Keratinocyte (primary cell): ENCODE measurements around the gene SYNPR. TPM values are rescaled to one million over a fixed set of nuclear protein-coding genes. Genes with fewer than 3 reads are reported as not detected.

Experiments
- DNase-seq: peaks from one replicate; pipeline ENCODE4 v3.0.0-alpha.2; 2011; ENCODE audit warnings: low read depth, missing footprints, low spot score
- FAIRE-seq: peaks from 2 replicates; lab custom pipeline; 2011; peaks lifted over from hg19 to GRCh38; lab: Jason Lieb, UNC
- H2AFZ ChIP-seq: 2 replicates; pipeline ENCODE4 v1.6.0; 2012; ENCODE audit warnings: low read length, control low read depth, inconsistent platforms; ENCODE audit not compliant: control insufficient read depth
- H3K27ac ChIP-seq: 2 replicates; pipeline ENCODE4 v1.5.1; 2011; ENCODE audit warnings: low read length; ENCODE audit not compliant: control insufficient read depth, insufficient read depth
- H3K27me3 ChIP-seq: 3 replicates; pipeline ENCODE4 v1.6.0; 2011; ENCODE audit warnings: low read length; ENCODE audit not compliant: control insufficient read depth, insufficient read depth; ENCODE audit errors: extremely low read depth
- H3K36me3 ChIP-seq, 2 experiments: 2 replicates in 1 of 2; 3 replicates in 1 of 2; pipeline ENCODE4 v1.5.1; 2011; ENCODE audit warnings: low read length in 2 of 2, mild to moderate bottlenecking in 1 of 2; ENCODE audit not compliant: control insufficient read depth in 2 of 2, insufficient read depth in 2 of 2; ENCODE audit errors: extremely low read depth in 1 of 2
- H3K4me1 ChIP-seq: 3 replicates; pipeline ENCODE4 v1.5.1; 2011; ENCODE audit warnings: low read length; ENCODE audit not compliant: control insufficient read depth, insufficient read depth; ENCODE audit errors: extremely low read depth
- H3K4me2 ChIP-seq: 3 replicates; pipeline ENCODE4 v1.6.0; 2011; ENCODE audit warnings: low read depth, low read length; ENCODE audit not compliant: control insufficient read depth, insufficient read depth; ENCODE audit errors: extremely low read depth
- H3K4me3 ChIP-seq, 3 experiments: fragments of 200-600 bp in 1 of 3; sonication (generic) in 1 of 3; 2 replicates in 2 of 3; 3 replicates in 1 of 3; pipeline ENCODE4 v1.5.1; 2011 to 2016; ENCODE audit warnings: low read length in 3 of 3, mild to moderate bottlenecking in 3 of 3, control low read depth in 2 of 3, inconsistent platforms in 1 of 3, low read depth in 1 of 3, mixed read lengths in 1 of 3, mixed run types in 1 of 3, moderate library complexity in 1 of 3; ENCODE audit not compliant: control insufficient read depth in 2 of 3, insufficient read depth in 2 of 3; ENCODE audit errors: extremely low read depth in 1 of 3
- H3K79me2 ChIP-seq: 2 replicates; pipeline ENCODE4 v1.6.0; 2012; ENCODE audit warnings: low read length; ENCODE audit not compliant: control insufficient read depth, insufficient read depth
- H3K9ac ChIP-seq: 3 replicates; pipeline ENCODE4 v1.6.0; 2011; ENCODE audit warnings: low read length; ENCODE audit not compliant: control insufficient read depth, insufficient read depth; ENCODE audit errors: extremely low read depth
- H3K9me1 ChIP-seq: 3 replicates; pipeline ENCODE4 v1.6.0; 2011; ENCODE audit warnings: low read length; ENCODE audit not compliant: control insufficient read depth, insufficient read depth; ENCODE audit errors: extremely low read depth
- H3K9me3 ChIP-seq: 2 replicates; pipeline ENCODE4 v1.5.1; 2012; ENCODE audit warnings: low read depth, low read length; ENCODE audit not compliant: control insufficient read depth
- H4K20me1 ChIP-seq: 3 replicates; pipeline ENCODE4 v1.6.0; 2011; ENCODE audit warnings: low read length; ENCODE audit not compliant: control insufficient read depth, insufficient read depth; ENCODE audit errors: extremely low read depth
- EZH2 ChIP-seq: IDR thresholded peaks from one replicate; pipeline ENCODE4 v1.6.1; 2012; ENCODE audit warnings: inconsistent platforms, mild to moderate bottlenecking, low read length, moderate library complexity
- dilution Hi-C: fragments of 300-500 bp; cut with MboI; formaldehyde crosslinking; loops from one replicate; pipeline ENCODE4 v1.7.0; 2020; ENCODE audit warnings: low sequenced_read_pairs; ENCODE audit not compliant: extremely low pct_ligation_motif_present
- polyA plus RNA-seq, 5 experiments: library from polyadenylated mRNA; depleted of rRNA in 3 of 5; stranded (reverse) in 3 of 5; stranded (forward) in 1 of 5; unstranded in 1 of 5; fragments of >200 nt; gene quantifications; 1 replicate in 1 of 5; 2 replicates in 3 of 5; 3 replicates in 1 of 5; pipeline versions ENCODE4 v1.2.1 to v1.2.3, GENCODE V29; 2011 to 2012; ENCODE audit warnings: missing spikeins in 2 of 5, low read depth in 1 of 5, low replicate concordance in 1 of 5
- TF ChIP-seq, protein P1 (sequence below), 3 experiments: IDR thresholded peaks in 1 of 3; conservative IDR thresholded peaks in 1 of 3; optimal IDR thresholded peaks in 1 of 3; 2 replicates in 2 of 3; 3 replicates in 1 of 3; pipeline versions ENCODE3 to v1.5.1; 2011; ENCODE audit warnings: low read length in 3 of 3, mild to moderate bottlenecking in 3 of 3, moderate library complexity in 2 of 3, control low read depth in 1 of 3, inconsistent platforms in 1 of 3; ENCODE audit not compliant: insufficient read depth in 2 of 3; ENCODE audit errors: extremely low read depth in 1 of 3

The SYNPR gene
- polyA plus RNA-seq, 1 donor (not counting 4 experiments of a cell fraction or from before 2014, with no cell fraction given): not detected

DNA sequence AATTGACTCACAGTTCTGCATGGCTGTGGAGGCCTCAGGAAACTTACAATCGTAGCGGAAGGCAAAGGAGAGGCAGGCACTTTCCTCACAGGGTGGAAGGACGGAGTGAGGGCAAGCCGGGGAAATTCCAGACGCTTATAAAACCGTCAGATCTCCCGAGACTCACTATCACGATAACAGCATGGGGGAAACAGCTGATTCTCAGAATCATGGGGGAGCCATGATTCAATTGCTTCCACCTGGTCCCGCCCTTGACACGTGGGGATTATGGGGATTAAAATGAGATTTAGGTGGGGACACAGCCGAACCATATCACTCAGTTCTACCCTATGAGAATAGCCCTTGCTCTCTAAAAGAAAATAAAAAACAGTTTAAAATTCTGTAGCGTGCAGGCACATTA is 13.4 kb upstream of the SYNPR start:
- no peaks in the 10 kb centered on the region for H3K9me3 ChIP-seq
- no peak overlapping the region for H3K27ac ChIP-seq
- FAIRE-seq (no peak), DNase-seq (no peak)
- no peaks in the 10 kb centered on the region for H3K79me2 ChIP-seq
- no peak overlapping the region for H3K4me3 ChIP-seq
- no peaks in the 10 kb centered on the region for H4K20me1 ChIP-seq
- no peak overlapping the region for H3K4me2 ChIP-seq
- dilution Hi-C loops: no loop called here
- H3K27me3 ChIP-seq: no peaks in the 10 kb centered on the region
- no peak overlapping the region for H2AFZ ChIP-seq
- H3K4me1 ChIP-seq: no peaks in the 10 kb centered on the region
- H3K9me1 ChIP-seq: no peaks in the 10 kb centered on the region
- no peaks in the 10 kb centered on the region for H3K36me3 ChIP-seq
- H3K9ac ChIP-seq: no peak overlapping the region
- TF ChIP-seq, protein P1, sequence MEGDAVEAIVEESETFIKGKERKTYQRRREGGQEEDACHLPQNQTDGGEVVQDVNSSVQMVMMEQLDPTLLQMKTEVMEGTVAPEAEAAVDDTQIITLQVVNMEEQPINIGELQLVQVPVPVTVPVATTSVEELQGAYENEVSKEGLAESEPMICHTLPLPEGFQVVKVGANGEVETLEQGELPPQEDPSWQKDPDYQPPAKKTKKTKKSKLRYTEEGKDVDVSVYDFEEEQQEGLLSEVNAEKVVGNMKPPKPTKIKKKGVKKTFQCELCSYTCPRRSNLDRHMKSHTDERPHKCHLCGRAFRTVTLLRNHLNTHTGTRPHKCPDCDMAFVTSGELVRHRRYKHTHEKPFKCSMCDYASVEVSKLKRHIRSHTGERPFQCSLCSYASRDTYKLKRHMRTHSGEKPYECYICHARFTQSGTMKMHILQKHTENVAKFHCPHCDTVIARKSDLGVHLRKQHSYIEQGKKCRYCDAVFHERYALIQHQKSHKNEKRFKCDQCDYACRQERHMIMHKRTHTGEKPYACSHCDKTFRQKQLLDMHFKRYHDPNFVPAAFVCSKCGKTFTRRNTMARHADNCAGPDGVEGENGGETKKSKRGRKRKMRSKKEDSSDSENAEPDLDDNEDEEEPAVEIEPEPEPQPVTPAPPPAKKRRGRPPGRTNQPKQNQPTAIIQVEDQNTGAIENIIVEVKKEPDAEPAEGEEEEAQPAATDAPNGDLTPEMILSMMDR (optimal IDR thresholded peaks at IDR 0.05 in 1 of 3, IDR thresholded peaks at IDR 0.05 in 1 of 3, conservative IDR thresholded peaks at IDR 0.05 in 1 of 3; ENCODE audit: extremely low read depth in 1 of 3, insufficient read depth in 2 of 3, low read length in 3 of 3): no peak
- no peak for TF ChIP-seq EZH2

DNA sequence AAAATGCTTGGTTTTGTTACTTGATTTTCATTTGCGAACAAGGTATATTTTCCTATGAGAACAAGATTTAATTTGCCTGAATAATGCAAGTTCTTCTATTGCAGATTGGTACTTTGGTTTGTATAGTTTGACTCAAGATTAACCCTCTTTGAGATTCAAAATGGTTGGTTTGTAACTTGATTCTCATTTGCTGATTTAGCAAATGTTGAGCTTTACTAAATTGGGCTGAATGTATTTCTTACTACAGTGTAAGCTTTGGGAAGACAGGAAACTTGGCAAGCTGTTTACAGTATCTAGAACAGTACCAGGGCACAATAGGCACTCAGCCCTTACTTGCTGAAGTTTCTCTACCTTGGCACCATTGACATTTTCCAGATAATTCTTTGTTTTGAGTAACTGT is 3.7 kb upstream of the SYNPR start:
- peaks cover 21% of the 10 kb centered on the region for H3K27me3 ChIP-seq

More for the DNA sequence above, 3.7 kb upstream of the SYNPR start:
- H2AFZ ChIP-seq: no peak overlapping the region
- FAIRE-seq: no peak
- no peaks in the 10 kb centered on the region for H4K20me1 ChIP-seq
- no peaks in the 10 kb centered on the region for H3K9me1 ChIP-seq
- H3K9me3 ChIP-seq: no peaks in the 10 kb centered on the region
- no peaks in the 10 kb centered on the region for H3K79me2 ChIP-seq
- H3K4me2 ChIP-seq: no peak overlapping the region
- H3K4me1 ChIP-seq: no peaks in the 10 kb centered on the region
- no peaks in the 10 kb centered on the region for H3K36me3 ChIP-seq
- DNase-seq: no peak
- no peak overlapping the region for H3K9ac ChIP-seq
- H3K27ac ChIP-seq: no peak overlapping the region
- dilution Hi-C loops: no loop called here
- no peak overlapping the region for H3K4me3 ChIP-seq
- TF ChIP-seq, protein P1 (optimal IDR thresholded peaks at IDR 0.05 in 1 of 3, IDR thresholded peaks at IDR 0.05 in 1 of 3, conservative IDR thresholded peaks at IDR 0.05 in 1 of 3; ENCODE audit: extremely low read depth in 1 of 3, insufficient read depth in 2 of 3, low read length in 3 of 3): no peak
- no peak for TF ChIP-seq EZH2
